WI38 (cell line): ENCODE data around the gene INSRR.

Source experiments
- H3K4me3 ChIP-seq: 2 replicates; pipeline ENCODE4 v1.5.1; 2011; ENCODE audit warnings: low read depth, mild to moderate bottlenecking, control low read depth, low read length
- CTCF ChIP-seq: IDR thresholded peaks from 2 replicates; pipeline ENCODE4 v1.5.1; 2012; ENCODE audit warnings: low read depth, mild to moderate bottlenecking, control low read depth, low read length

The INSRR gene

GRCh38 chr1:156826630-156827029 is 32.3 kb downstream of the INSRR start:
- TF ChIP-seq CTCF: no peak
- H3K4me3 ChIP-seq: no peak overlapping the region

- H3K4me3 ChIP-seq: no peak overlapping the region
- no peak for TF ChIP-seq CTCF
Observed at GRCh38 chr1:156823210-156823790, 35.6 kb downstream of the INSRR start.

GRCh38 chr1:156822680-156823079 is 36.2 kb downstream of the INSRR start:
- no peak overlapping the region for H3K4me3 ChIP-seq
- no peak for TF ChIP-seq CTCF

- no peak for TF ChIP-seq CTCF
Observed at GRCh38 chr1:156821801-156822200, 37.1 kb downstream of the INSRR start.

GRCh38 chr1:156816561-156817328 is 42.2 kb downstream of the INSRR start, which contains the start of gene SH2D2A:
TSS of gene SH2D2A (minus strand) at chr1:156816848. CDS start at chr1:156816708, 140 bp downstream.
- TF ChIP-seq CTCF: no peak
- no peak within 1 kb of the TSS for H3K4me3 ChIP-seq

More at GRCh38 chr1:156821801-156822200, 37.1 kb downstream of the INSRR start:
- no peak overlapping the region for H3K4me3 ChIP-seq

- H3K4me3 ChIP-seq: no peak overlapping the region
- TF ChIP-seq CTCF: no peak
Observed at GRCh38 chr1:156815961-156816422, 42.9 kb downstream of the INSRR start.

GRCh38 chr1:156815307-156815826 is 43.5 kb downstream of the INSRR start:
- TF ChIP-seq CTCF: no peak
- H3K4me3 ChIP-seq: no peak overlapping the region
